Activated CD8-positive, alpha-beta memory T cell treated with anti-CD3 and anti-CD28 coated beads, Interleukin-2, amount 50 U/mL, for 1 hour (primary cell): Measurements from ENCODE around the gene SAMM50.
A peak's percentile ranks its signal among the peaks of the same experiment; 100 is the strongest.

Experiments used
- DNase-seq: peaks from one replicate; pipeline ENCODE4 v3.0.0-alpha.2; 2020; ENCODE audit errors: extremely low read depth

The SAMM50 gene

DNA sequence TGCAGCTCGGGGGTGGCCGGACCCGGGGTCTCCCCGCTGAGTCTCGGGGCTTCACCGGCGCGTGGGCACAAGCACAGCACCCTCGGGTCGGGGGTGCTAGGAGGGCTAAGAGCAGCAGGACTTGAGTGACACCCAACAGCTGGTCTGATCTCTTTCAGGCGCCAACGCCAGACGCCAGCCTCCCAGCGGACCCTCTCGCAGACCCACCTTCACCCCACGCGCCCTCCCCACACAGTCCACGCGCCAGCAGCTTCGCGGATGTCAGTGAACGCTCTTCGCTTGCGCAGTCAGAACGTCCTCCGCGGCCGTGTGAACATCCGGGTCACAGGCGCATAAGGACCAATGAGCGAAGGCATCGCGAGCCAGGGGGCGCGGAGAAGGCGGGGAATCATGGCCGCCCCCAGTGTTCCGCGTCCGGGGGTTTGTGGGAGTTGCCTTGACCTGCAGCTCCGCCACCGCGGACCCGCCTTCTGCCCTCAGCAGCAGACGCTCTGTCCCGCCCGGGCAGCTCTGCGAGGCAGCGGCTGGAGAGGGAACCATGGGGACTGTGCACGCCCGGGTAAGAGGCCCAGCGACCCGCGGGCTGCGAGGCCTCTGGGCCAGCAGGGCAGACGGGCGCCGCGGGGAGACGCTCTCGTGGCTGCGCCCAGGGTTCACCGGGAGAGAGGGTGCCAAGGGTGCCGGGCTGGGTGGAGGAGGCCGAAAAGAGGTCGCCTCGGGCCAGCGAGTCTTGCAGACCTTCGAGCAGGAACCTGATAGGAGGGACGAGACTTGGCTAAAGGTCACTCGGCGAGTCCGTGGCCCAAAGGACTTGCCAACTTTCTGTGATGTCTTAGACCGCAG lies at the start of gene SAMM50:
SAMM50 (plus strand) TSS at position 403 of the 843 bp plus-strand sequence; CDS start at position 539, 136 bp downstream.
- DNase-seq = peak; percentile 69

DNA sequence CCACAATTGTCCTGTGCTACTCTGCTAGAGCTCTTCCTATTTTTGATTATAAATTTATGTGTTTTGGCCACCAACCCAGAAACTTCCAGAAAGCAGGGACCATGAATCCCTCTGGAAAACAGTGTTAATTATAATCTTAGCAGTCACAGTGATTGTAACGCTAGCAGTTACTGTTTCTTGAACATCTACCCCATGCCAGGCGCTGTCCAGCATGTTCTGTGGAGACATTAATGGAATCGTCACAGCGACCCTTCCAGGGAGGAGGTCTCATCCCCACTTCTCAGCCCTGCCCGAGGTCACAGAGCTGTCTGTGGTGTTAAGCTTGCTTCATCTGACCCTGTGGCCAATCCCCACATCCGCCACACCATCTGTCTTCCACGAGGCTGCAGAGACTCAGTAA lies 49.6 kb upstream of the SAMM50 start:
- no peak for DNase-seq

DNA sequence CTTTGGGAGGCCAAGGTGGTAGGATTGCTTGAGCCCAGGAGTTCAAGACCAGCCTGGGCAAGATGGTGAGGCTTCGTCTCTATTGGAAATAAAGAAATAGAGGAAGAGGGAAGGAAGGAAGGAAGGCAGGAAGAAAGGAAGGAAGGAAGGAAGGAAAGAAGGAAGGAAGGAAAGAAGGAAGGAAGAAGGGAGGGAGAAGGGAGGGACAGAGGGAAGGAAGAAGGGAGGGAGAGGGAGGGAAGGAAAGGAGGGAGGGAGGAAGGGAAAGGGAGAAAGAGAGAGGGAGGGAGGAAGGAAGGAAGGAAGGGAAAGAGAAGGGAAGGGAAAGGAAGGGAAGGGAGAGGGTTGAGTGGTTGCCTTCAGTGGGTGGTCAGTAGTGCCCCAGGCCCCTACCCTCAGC lies 45.5 kb upstream of the SAMM50 start:
- no peak for DNase-seq

DNA sequence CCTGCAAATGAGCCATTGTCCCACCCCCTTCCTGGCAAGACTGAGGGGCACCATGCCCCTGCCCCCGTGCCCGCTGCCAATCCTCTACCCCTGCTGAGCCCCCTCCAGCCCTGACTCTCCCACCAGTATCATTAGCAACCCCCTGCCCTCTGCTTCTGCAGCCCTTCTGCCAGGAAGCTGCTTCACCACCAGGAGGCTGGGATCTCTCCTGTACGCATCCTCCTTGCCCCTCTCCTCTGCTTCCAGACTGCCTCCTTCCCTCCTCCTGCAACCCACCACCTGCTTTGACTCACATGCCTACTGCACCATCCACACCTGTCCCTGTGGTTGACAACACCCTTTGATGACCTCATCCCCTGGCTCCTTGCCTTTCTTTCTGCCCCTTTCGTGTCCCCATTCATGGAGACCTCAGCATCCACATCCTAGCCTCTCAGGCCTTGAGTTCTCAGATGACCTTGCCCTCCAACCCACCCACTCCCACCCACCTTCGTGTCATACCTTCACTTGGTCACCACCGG lies 45.0 kb upstream of the SAMM50 start:
- no peak for DNase-seq

DNA sequence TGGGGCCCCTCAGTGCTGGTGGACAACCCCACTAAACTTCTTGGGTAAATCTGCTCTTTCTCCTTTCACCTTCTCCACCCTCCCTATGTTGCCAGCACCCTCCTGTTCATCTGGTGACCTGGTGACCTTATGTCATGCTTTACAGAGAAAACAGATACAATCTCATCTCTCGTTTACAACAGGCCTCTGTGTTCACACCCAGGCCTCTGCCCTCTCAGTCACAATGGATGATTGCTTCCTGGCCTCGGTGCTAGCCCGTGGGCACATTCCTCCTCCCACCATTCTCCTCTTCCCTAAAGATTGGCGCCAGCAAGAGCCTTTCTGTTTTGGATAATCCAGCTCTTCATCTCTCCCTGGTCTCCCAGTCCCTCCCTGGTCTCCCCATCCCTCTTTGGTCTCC lies 43.9 kb upstream of the SAMM50 start:
- DNase-seq = no peak

DNA sequence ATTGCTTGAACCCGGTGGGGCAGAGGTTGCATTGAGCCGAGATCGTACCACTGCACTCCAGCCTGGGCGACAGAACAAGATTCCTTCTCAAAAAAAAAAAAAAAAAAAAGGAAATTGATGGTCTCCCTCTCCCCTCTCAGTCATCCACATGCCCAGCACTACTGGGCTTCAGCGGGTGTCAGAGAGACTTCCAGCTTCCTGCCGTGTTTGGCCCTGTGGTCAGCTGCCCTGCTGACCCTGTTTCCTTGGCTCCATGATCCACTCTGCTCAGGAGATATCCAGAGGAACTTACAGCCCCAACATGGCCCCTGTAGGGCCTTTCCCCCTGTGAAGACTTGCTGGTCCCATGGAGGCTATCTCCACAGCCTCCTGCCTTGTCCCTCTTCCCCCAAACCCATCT lies 37.7 kb upstream of the SAMM50 start:
- DNase-seq = no peak

DNA sequence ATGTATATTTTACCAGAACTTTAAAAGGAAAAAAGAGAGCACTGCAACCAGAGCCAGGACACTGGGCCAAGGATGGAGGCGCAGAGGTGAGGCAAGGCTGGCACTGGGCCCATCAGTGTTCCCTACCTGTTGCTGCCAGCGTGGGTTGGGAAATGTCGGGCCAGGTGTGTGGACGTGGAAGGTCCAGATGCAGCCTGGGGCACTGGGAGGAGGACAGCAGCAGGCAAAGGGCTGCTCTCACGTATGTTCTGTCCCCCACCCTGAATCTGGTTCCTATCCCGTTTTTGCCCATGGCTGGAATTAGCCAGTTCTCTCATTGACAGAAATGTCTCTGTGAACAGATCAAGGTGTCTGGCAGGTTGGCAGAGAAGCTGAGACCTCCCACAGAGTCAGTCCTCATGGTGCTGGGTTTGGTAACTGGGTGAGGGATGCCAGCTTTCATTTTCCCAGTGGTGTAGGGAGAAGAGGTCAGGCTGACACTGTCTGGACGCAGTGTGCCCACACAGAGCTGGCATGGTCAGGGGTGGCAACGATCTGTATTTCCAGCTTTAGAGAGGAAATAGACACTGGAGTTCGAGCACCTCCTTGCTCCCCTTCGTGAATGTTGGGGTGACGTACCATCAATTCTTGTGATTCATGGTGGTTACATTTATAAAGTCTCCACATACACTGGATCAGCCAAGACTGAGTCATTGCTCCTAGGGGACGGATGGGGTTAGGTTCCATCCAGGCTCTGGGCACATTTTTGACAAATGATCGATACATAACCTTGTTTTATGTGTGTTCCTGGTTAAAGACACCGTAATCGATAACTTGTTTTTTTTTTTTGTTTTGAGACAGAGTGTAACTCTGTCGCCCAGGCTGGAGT lies 35.9 kb upstream of the SAMM50 start:
- DNase-seq = no peak

DNA sequence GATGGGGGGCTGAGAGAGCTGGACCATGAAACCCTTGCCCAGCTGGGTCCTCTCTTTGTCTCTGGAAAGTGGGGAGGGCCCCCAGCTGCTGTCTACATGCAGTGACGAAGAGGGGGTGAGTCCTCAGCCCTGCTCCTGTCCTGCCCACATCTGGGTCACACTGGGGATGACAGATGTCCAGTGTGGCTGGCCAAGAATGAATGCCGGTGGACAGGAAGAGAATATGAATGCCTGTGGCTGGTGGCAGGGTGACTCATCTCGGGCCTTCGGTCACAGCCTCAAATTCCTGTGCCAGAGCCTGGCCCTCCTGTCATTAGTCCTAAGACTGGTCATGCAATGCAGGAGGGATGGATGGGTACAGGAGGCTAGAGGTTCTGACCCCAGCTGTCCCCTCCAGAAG lies 33.9 kb upstream of the SAMM50 start:
- DNase-seq = no peak

DNA sequence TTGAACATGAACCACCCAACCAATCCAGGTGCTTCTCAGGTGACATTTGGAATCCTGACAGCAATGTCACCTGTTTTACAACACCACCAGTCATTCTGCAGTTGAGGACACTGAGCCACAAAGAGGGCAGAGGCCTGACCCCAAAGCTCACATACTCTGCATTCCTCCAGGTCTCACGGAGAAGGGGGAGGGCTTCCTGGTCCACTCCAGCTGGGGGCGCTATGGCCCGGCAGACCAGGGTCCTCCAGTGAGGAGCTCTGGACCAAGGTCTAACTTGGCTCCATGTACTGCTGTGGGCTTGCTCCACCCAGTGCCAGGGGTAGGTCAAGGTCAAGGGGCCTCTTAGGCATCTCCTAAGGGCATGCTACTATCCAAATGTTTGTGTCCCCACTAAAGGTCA lies 33.1 kb upstream of the SAMM50 start:
- DNase-seq = no peak

DNA sequence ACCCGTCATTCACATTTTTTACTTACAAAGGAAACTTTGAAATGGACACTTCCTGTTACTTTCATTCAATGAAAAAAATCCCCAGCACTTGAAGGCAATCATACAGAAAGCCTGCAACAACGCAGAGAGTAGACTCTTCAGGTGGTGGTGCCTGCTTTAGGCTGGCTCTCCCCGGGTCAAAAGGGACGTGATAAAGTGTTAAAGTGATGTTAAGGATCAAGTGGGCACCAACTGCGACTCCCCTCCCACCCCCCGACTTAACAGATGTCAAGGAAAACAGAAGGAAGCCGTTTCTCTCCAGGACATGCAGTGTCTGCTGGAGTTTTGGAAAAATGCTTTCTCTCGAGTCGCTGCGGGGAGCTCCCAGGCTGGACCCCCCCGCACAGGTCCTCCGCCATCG lies 32.1 kb upstream of the SAMM50 start:
- DNase-seq = no peak

DNA sequence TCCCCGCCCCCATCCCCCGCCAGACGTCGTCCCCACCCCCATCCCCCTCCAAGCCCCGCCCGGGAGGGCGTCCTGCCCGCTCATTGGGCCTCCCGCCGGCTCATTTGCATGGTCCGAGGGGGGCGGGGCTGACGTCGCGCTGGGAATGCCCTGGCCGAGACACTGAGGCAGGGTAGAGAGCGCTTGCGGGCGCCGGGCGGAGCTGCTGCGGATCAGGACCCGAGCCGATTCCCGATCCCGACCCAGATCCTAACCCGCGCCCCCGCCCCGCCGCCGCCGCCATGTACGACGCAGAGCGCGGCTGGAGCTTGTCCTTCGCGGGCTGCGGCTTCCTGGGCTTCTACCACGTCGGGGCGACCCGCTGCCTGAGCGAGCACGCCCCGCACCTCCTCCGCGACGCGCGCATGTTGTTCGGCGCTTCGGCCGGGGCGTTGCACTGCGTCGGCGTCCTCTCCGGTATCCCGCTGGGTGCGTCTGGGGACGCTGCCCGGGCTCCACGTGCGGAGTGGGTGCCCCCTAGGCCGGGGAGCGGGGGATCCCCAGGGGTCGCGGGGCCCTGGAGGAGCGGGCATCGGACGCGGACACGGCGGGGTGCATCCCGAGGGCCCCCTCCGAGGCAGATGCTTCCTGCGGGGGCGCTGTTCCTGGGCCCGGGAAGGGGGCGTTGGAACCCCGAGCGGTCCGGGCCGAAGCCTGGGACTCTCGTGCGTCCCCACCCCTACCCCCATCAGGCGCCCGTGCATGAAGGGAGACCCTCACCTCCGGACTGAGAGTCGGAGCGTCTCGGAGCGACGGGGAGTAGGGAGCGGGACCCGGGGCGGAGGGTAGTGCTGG lies 31.4 kb upstream of the SAMM50 start, which contains the start of gene PNPLA3:
PNPLA3 (plus strand) TSS at position 175 of the 834 bp plus-strand sequence; CDS start at position 282, 107 bp downstream.
- DNase-seq = peak; percentile 47

DNA sequence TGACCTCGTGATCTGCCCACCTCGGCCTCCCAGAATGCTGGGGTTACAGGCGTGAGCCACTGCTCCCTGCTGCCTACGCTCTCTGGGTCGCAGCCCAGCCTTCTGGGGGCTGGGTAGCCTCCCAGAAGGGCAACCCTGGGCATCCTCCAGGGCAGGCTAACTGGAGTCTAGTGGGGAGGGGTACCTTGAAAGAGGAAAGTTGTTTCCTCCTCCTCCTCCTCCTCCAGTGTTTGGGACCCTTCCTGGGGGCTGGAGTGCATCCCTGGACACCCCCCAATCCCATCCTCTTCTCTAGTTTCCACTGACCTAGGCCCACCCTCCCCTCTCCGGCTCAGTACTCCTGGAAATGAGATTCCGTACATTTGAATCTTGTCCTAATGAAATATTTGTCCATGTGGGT lies 30.4 kb upstream of the SAMM50 start:
- no peak for DNase-seq

DNA sequence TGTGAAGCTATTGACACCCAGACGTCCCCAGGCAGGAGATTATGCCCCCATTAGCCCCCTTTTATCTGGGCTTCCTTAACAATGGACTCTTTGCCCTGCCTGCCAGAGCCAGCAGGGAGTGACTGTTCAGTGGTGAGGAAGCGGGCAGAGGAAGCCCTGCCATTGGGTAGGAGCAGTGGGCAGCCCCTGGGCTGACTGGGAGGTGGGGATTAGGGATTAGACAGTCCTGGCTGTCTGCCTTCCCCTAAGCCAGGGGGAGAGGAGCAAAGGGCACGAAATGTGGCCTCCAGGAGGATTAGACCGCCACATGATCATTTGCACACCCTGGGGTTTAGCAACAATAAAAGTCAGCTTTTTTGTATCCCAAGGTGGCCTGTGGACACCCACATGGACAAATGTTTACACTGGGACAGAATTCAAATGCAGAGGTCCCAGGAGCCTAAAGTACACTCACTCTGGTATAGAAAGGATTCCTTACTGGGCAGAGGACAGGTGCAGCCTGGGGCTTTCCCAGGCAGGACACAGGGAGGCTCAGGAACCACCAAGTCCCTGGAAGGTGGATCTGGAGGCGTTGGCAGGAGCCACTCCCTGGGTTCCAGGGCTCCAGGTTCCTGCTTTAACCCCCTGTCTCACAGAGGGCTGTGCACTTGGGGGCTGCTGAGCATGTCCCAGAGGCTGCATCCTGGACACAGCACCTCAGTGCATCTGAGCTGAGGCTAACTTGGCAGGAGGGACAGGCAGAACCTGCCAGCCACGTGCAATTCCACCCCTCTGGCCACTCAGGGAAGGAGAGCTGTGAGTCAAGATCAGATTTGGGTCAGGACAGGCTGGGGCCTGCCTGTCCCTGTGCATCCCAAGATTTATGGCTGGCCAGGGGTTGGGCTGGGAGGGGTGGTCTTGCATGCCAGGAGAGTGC lies 29.6 kb upstream of the SAMM50 start:
- DNase-seq = no peak

DNA sequence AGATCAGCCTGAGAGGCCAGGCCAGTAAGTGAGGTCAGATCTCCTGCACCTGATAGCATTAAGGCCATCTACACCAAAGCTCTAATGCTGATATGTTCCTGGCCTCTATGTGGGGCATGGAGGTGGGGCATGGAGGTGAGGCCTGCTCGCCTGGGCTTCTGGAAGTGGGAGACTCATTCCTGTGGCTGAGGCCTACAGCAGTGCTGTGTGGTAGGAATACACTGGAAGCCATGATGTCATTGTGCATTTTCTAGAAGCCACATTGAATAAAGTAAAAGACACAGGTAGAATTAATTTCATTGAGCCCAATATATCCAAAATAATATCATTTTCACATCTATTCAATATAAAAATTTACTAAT lies 28.9 kb upstream of the SAMM50 start:
- DNase-seq = no peak

DNA sequence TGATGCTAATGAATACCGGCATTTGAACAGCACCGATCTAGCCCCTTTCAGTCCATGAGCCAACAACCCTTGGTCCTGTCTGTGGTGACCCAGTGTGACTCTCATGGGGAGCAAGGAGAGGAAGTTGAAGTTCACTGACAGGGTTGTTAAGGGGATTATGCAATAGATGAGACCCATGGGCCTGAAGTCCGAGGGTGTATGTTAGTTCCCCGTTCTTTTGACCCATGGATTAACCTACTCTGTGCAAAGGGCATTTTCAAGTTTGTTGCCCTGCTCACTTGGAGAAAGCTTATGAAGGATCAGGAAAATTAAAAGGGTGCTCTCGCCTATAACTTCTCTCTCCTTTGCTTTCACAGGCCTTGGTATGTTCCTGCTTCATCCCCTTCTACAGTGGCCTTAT lies 26.8 kb upstream of the SAMM50 start:
- no peak for DNase-seq

DNA sequence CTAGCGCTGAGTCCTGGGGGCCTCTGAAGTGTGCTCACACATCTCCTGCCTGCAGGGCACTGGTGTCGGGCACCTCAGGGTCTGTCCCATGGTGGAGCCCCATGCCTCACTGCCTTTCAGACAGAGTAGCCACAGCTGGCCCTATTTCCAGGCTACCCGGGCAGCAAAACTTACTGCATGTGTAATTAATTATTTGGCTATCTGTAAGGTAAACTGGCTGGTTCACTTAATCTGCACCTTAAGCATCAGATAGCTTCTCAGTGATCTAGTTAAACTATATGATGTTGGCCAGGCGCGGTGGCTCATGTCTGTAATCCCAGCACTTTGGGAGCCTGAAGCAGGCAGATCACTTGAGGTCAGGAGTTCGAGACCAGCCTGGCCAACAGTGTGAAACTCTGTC lies 26.3 kb upstream of the SAMM50 start:
- DNase-seq = no peak

DNA sequence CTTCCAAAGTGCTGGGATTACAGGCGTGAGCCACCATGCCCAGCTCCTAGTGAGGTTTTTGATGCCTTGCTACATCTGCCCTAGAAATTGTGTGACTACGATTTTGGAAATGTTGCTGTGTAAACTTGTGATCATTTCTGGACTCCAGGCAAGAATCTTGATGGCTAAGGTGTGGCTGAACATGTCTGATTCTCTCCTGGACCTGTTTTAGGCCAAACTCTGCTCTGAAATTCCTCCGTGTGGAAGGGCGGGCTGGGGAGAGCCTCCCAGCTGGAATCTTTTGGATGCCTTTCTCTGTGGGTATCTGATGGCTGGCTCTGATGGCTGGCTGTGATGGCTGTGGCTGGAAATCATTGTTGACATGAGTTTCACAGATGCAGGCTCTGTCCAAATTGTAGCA lies 23.5 kb upstream of the SAMM50 start:
- DNase-seq = no peak

DNA sequence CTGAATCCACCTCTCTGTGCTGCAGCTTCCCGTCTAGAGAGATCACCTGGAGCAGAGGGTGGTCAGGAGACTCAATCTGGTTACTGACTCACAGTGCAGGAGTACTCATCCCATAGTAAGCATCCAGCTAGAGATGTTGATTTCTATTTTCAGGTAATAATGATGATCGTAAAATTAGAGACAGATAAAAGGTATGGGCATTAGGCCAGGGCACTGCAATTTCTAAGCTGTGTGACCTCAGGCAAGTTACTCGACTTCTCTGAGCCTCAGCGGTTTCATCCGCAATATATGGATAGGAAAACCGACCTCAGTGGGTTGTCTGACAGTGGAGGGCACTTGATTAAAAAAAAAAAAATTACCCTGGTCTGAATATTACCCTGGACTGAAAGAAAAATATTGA lies 13.8 kb upstream of the SAMM50 start:
- no peak for DNase-seq

DNA sequence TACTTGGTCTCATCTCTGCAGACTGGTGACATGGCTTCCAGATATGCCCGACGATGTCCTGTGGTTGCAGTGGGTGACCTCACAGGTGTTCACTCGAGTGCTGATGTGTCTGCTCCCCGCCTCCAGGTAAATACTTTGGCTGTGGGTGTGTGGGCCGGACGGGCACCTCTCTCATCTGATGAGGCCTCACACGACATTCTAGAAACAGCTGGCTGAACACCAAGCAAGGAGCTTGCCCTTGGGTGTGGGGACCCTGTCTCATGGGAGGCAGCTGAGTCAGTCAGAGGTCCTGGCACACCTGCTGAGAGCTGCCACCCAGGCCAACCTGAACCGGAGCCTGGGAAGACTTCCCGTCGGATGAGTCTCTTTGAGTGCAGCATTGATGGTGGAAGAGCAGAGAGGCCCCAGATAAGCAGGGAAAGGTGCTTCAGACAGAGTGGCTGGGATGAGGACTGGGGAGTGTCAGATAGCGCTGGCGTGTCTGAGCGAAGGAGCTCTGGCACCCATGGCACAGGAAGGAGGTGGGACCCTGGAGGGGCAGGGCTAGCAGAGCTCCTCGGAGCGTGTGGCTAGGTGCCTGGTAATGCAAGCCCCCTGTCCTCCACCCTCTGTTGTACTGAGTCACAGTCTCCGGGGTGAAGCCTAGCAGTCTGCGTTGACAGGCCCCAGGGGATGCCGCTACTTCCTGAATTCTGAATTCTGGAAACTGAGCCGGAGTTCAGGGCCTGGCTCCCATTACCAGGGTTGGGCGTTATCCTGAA lies 10.4 kb upstream of the SAMM50 start:
- no peak for DNase-seq
